Fibroblast of skin of right biceps (primary cell): Measurements from ENCODE around the gene ZBED4.

ENCODE experiments used
- DNase-seq: peaks from one replicate; pipeline ENCODE4 v3.0.0-alpha.2; 2013

ZBED4 gene

DNA sequence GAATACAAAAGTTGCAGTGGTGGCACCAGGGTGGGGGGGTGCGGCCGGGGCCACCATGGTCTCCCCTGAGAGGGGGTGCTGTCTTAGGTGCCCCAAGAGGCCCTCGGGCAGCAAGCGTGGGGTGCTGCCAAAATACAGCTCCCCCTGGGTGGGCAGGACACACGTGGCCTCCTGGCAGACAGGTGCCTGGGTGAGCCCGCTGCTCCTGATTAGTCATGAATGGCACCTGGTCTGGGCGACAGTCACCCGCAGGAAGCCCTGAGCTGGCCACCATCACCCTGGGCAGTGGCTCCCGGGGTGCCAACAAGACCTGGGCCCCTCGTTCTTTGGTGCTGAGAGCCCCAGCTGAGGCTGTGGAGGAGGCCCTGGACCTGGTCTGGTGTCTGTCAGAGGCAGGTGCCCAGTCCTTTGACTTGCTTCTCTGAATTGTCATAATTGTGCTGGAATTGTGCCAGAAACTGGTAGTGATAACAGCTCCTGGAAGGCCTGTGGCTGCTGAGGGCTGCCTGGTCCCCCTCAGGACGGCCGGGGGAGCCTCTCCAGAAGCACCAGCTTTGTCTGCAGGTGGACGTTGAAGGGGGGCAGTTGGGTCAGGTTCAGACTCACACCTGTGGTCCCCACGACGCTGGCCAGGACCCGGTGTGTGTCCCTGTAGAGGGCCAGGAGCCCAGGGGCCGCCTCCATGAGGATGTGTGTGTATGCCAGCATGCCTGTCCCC lies 49.8 kb downstream of the ZBED4 start:
- DNase-seq = no peak

DNA sequence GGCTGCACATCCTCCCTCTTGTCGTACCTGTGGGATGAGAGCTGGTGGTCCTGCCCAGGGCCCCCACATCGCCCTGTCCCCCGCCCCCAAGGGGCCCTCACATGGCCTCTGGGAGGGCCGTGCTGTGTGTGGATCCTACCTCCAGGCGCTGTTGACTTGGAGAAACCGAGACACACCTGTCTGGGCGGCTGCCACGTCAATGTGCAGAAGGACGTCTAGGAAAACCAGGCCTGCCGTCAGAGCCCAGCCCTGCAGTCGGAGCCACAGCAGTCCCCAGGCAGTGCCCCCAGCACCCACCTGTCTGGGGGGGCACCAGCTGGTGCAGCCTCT lies 50.4 kb downstream of the ZBED4 start:
- DNase-seq = no peak

DNA sequence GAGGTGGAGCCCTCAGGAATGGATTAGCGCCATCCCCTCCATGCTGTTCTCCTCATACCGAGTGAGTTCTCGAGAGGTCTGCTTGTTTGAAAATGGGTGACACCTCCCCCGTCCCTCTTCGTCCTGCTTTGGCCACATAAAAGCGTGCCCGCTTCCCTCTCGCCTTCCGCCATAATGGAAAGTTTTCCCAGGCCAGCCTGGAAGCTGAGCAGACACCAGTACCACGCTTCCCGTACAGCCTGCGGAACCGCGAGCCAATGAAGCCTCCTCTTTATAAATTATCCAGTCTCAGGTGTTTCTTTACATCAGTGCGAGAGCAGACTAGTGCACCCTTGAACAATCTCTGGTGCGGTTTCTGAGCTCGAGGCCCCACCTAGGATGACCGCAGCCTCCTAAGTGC lies 51.8 kb downstream of the ZBED4 start:
- DNase-seq = no peak

DNA sequence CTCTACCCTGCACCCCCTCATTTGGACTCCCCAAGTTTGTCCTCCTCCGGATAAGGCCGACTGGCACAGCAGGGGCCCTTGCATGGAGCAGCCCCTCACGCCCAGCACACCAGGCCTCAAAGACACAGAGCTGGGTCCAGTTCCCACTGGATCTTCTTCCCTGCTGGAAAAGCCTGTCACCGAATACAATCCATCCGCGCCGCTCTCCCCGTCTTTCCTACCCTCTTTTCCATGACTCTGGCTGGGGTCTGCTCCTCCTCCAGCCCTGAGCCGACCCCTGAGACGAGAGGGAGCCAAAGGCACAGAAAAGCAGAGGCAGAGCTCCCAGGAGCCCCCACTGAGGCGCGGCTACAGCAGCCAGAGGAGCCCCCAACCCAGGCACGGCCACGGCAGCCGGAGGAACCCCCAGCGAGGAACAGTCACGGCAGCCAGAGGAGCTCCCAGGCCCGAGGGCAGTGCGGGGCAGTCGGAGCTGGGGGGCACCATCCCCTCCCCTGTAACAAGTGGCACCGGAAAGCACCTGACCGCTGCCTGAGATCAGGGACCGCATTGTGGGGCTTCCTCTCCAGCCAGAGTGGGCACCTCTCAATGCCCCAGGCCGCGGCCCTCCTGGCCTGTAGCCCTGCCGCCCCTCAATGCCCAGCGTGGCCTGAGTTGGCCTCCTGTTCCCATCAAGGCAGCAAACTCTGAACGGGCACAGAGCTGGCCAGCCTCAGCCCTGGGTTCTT lies 52.6 kb downstream of the ZBED4 start:
- no peak for DNase-seq

DNA sequence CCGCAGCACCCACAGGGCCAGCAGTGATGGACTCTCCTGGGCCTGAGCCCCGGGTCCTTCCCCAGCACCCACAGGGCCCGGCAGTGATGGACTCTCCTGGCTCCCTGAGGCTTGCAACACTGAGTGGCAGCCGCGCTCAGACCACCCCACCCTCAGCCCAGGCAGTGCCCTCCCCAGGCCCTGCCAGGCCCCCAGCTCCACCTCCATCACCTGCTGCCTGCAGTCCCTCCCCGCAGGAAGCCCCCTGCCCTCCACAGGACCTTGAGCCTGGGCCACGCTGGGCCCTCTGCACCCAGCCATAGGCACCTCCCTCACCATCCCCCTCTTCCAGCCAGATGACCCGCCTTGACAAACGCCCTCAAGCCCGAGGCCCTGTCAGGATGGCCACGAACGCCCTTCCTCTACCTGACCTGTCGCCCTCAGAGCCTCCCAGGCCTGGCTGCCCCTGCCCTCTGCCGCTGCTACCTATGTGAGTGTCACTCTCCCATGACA lies 53.2 kb downstream of the ZBED4 start:
- DNase-seq = no peak

DNA sequence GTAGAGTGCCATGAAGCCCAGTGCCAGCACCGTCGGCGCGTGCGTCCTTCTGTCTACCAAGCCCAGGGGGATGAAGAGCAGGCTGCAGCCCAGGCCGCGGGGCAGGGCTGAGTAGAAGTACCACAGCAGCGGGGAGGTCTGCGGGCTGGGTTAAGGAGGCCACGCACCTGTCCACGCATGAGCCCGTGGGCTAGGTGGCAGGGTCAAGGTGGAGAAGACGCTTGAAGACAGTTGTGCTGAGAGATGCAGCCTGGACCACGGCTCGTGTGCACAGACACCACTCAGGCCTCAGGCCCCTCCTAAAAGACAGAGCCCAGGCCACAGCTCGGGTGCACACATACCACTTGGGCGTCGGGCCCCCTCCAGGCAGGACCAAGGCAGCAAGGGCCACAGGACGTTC lies 54.2 kb downstream of the ZBED4 start:
- no peak for DNase-seq

DNA sequence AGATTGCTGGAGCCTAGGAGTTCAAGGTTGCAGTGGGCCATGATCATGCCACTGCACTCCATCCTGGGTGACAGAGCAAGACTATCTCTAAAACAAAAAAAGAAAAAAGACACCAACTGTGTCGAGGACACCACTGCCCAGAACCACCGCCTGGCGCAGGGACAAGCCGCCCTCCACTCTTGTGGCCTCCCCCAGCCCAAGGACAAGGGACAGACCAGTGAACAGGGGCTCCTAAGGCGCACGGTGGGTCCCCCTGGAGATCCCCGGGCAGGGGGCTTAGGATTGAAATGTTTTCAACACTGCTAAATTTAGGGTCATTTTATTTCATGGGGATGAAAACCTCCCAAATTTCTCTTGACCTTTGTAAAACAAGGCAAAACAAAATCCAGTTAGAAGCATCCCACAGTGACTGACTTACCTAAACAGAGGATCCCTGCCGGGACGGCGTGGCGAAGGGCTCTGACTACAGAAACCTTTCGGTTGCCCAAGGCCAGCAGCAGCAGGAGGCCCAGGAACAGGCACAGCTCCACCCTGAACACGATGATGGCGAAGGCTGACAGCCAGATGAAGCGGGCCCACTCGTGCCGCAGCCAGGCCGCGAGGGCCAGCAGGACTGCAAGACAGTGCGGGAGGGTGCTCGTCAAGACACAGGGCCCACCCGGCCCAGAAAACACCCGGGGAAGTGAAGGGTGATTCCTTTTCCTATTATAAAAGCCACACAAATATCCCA lies 56.0 kb downstream of the ZBED4 start:
- no peak for DNase-seq

DNA sequence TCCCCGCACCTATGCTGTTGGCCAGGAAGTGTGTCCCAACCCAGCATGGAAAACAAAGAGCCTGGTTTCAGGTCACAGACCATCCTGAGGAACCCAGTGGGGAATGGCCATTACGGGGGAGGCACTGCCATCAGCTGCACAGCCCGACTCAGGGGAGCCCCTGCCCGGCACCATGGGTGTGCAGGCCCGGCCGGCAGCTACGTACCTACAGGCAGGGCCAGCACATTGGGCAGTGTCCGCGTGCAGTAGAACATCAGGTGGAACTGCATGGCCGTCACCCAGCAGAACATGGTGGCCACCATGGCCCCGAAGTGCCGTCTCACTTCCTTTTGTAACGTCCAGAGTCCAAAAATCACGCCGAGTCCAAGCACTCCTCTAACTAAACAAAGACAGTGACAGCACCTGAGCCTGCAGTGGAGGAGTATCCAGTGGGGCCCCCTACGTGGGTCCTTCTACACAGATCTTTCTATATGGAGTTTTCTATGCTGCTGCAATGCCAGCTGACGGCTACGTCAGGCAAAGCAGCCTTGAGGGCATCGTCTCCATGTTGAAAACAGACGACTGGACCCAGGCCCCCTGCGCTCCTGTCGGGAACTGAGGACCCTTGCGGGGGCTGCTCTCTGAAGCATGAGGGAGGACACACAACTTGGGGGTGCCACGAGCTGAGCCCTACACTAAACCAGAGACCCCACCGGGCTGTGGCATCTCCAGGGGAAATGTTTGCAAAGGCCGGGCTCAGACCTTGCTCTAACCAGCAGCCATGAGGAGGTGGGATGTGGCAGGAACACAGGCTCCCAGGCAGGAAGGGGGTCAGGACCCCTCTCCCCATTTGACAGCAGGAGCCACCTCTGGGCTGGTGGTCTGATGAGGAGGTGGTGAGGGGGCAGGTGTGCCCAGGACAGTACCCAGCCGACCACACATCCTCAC lies 56.8 kb downstream of the ZBED4 start:
- no peak for DNase-seq

DNA sequence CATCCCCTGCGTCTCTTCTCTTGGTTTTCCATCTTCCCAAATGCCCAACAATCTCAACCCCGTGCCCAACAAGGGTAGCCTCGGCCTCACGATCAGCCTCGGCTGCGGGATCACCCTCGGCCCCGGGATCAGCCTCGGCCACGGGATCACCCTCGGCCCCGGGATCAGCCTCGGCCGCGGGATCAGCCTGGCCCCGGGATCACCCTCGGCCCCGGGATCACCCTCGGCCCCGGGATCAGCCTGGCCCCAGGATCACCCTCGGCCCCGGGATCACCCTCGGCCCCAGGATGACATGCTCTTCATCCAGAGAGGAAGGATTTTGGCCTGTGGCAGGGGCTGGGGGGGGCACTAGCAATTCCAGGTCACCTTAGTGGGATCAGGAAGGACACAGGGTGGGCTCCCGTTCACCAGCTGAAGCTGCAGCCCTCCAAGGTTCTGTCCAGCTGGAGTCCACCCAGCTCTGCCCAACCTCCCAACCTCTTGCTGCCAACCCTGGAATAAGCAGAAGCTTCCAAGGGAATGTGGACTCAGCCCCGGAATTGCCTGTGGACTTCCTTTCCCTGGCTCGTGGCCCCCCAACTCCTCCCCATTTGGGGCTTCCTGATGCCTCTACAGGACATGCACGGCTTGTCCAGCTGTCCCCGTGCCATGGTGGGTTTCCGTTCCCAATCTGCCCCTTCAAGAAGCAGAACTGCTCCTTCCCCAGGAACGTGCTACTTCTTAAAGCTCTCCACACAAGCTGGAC lies 58.4 kb downstream of the ZBED4 start:
- no peak for DNase-seq

DNA sequence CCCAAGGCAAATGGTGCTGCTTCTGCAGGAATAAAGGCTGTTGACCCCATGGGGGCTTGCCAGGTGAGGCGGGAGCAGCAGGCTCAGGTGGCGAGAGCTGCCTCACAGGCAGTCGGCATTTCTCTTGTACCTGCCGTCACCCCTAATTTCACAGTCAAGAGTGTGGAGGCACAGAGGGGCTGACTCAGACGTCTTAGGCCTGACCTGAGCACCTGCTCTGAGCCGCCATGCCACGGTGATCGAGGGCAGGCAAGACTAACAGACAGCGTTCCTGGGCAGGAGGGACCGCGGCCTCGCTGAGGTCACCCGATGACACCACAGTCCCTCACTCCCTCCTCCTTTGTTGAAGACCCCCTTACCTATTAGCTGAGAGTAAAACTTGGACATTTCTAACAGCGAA lies 59.4 kb downstream of the ZBED4 start:
- DNase-seq = no peak

DNA sequence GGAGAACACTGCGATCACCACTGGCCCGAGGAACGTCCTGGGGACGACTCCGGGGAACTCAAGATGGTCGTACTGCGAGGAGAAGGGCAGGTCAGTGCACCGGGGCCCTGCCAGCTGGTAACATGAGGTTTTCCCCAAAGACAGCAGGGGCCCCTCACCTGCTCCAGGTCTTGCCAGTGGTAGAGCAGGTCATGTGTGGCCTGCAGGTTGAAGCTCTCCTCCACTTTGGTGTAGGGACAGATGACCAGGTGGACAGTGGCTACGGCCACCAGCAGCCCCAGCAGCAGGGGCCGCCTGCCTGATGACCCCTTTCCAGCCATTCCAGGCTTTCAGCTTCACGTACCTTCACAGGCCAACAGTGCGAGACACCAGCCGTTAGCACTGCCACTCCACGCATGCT lies 59.8 kb downstream of the ZBED4 start:
- DNase-seq = no peak

DNA sequence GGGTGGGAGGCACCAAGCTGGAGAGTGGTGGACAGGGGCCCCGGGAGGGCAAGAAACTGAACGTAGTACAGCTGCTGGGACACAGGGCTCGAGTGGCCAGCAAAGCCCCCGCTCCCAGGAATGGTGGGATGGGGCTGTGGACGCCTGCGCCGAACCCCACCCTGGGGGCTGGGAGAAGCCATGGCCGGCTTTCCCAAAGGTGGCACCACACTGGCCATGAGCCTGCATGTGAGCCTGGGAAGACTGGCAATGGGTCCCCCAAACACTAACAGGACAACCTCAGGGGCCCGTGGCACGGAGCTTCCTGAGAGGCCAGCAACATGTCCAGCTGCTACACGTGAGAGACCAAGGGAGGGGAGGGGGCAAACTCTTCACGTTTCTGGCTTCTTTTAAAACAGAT lies 60.6 kb downstream of the ZBED4 start:
- DNase-seq = no peak

DNA sequence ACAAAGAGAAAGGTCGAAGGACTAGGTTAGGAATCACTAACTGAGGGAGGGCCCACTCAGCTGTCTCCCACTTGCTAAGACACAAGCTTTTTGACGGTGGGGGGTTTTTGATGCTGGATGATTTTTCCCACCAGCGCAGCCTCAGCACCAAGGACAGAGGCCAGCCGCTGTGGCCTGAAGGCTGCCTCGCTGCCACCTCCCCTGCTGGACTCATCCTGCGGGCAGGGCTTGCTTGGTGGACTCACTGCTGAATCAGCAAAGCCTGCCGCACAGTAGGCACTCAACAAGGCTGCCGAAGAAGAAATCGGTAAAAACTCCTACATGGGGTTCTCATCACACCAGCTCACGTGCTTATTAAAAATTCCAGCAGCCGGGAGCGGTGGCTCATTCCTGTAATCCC lies 62.0 kb downstream of the ZBED4 start:
- no peak for DNase-seq

DNA sequence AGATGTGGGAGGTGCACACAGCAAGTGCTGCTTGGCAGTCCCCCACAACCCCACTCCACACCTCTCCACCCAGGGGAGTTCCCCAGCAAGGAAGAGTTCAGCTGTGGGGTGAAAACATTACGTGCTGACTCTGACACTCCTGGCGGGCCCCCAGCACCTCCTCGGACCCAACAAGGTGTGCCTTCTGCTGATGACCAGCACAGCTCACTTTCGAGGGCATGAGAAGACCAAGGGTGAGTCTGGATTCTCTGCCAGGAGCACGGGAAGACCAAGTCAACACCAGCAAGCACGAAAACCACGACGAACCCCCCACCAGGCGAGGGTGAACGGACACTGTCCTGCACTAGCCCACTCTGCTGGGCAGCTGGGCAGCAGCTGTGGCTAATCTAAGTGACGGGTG lies 63.2 kb downstream of the ZBED4 start:
- no peak for DNase-seq

DNA sequence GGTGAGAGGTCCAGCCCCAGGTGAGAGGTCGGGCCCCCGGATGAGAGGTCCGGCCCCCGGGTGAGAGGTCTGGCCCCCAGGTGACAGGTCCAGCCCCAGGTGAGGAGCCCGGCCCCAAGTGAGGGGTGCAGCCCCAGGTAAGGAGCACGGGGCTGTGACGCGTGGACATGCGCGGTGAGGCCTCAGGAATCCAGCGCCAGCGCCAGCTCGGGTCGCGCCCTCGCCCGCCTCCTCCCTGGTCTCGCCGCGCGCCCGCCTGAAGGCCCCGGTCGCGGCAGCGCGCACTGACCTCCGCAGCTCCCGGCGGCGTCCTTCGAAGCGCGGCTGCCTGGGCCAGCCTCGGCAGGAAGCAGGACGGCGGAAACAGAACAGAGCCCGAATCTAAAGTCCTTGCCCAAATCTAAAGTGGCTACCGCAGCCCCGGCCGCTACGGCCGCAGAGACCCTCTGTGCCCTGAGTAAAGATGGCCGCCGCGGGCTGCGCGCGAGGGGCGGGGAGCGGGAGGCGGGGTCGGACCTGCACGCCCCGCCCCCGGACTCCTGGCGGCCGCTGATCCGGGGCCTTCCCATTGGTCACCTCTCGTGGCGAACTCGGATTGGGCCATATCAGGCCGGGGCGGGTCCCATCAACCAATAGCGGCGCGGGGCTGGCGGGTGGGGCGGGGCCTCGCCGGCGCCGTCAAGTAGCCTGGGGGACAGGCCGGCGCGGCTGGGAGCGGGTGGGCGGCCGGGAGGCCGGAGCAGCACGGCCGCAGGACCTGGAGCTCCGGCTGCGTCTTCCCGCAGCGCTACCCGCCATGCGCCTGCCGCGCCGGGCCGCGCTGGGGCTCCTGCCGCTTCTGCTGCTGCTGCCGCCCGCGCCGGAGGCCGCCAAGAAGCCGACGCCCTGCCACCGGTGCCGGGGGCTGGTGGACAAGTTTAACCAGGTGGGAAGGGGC lies 64.6 kb downstream of the ZBED4 start, which contains the start of the genes ALG12 and CRELD2:
TSS of gene ALG12 (minus strand) at position 465 of the 937 bp plus-strand sequence. CDS start 4,673 bp downstream, outside the sequence.
TSS of gene CRELD2 (plus strand) at position 661 of the 937 bp plus-strand sequence. CDS start at position 797, 136 bp downstream.
- peak; percentile 97 for DNase-seq

DNA sequence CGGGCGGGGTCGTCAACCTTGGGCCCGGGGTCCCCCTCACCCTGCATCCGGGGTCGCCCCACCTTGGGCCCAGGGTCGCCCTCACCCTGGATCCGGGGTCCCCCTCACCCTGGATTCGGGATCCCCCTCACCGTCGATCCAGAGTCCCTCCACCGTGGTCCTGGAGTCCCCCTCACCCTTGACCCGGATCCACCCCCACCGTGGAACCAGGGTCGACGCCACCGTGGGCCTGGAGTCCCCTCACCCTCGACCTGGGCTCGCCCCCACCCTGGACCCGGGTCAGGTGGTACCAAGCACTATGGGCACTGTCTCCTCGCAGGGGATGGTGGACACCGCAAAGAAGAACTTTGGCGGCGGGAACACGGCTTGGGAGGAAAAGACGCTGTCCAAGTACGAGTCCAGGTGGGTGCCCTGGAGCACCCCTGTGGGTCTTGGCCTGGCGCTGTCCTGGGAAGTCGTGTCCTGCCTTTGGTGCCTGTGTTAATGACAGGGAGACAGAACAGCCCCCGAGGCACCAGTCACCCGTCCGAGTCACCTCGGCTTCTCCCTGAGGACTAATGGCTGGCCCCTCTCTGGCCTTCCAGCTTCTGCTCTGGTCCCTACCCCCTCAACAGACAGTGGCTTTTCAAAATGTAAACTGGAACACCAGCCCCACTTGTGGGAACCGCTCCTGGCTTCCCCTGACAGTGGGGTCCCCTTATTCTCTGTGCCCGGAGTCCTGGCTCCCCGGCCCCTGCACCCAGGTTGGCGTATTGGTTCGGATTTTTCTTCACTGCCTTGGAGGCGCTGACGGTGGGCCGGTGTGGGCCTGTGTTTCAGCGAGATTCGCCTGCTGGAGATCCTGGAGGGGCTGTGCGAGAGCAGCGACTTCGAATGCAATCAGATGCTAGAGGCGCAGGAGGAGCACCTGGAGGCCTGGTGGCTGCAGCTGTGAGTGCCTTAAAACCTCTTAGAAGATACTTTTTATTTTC lies 65.6 kb downstream of the ZBED4 start:
- DNase-seq = no peak

DNA sequence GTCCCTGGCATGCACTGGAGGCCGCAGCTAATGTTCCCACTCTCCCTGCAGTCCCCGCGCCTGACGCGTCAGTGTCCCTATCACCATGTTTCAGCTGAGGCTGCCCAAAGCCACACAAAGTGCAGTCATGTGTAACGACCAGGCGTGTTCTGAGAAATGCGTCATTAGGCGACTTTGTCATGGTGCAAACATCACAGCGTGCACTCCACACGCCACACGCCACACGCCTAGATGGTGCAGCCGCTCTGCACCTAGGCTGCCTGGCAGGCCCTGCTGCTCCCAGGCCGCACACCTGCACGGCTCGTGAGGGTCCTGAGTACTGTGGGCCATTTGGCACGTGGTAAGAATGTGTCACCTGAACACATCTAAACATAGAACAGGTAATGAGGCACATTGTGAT lies 67.2 kb downstream of the ZBED4 start:
- no peak for DNase-seq

DNA sequence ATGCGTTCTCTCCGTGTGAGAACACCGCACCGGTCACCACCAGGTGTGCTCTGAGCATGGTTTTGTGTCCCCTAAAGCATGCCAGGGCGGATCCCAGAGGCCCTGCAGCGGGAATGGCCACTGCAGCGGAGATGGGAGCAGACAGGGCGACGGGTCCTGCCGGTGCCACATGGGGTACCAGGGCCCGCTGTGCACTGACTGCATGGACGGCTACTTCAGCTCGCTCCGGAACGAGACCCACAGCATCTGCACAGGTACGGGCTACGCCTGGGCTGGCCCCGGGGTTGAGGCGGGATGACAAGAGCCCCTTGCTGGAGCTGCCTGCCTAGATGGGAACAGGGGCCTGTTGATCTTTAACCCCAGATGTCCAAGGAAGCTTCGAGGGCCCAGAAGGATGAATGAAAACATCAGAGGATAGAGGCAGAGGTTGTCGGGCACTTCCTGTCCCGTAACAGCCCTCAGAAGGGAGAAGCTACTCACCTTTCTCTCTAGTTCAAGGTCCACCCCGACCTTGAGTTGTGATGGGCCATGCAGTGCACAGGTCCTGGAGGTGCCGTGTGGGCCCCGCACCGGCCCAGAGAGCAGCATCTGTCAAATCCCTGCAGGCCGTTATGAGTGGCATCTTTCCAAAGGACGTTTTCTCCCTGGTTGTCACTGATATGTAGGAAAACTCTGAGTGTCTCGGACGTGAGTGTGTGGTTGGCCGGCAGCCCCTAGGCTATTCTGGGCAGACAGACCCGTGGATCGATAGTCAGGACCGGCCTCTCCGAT lies 68.0 kb downstream of the ZBED4 start:
- DNase-seq = no peak

DNA sequence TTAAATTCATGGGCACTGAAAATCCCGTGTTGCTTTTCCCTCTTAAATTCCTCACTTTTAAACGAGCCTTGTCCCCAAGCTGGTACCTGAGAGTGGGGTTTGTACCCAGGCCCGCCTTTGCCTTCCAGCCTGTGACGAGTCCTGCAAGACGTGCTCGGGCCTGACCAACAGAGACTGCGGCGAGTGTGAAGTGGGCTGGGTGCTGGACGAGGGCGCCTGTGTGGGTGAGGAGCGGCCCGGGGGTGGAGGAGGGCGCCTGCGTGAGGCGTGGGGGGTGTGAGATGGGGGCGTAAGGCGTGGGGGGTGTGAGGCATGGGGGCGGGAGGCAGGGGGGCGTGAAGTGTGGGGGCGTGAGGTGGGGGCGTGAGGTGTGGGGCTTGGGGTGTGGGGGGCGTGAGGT lies 68.8 kb downstream of the ZBED4 start:
- DNase-seq = no peak
